ENCODE measurements around the gene STK11.

STK11 gene

DNA sequence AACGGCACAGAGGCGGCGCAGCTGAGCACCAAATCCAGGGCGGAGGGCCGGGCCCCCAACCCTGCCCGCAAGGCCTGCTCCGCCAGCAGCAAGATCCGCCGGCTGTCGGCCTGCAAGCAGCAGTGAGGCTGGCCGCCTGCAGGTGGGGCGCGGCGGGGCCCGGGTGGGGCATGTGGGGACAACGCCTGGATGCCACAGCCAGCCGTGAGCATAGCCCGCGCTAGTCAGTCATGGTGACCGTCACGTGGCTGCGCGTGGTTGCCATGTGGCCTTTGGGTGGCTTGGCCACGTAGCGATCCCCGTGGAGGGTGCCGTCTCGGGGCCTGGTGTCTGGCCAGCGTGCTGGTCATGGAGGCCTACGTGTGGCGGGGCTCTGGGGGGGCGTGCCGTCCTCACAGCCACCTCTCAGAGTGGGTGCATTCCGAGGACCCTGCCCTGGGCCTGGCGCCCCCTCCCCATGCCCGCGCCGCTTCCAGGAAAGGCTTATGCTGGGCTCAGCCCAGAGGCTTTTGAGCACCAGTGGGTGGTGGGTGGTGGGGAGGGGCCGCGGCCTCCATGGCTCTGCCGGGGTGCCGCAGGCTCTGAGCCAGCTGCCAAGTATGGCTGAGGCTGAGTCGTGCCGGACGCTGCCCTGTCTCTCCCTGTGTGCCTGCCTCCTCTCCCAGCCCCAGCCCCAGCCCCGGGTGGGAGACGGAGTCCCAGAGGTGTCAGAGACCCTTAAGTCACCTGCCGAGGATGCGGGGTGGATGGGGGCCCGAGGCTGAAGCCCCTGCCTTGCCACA, 21.1 kb downstream of the STK11 start:
- no peak for DNase-seq

DNA sequence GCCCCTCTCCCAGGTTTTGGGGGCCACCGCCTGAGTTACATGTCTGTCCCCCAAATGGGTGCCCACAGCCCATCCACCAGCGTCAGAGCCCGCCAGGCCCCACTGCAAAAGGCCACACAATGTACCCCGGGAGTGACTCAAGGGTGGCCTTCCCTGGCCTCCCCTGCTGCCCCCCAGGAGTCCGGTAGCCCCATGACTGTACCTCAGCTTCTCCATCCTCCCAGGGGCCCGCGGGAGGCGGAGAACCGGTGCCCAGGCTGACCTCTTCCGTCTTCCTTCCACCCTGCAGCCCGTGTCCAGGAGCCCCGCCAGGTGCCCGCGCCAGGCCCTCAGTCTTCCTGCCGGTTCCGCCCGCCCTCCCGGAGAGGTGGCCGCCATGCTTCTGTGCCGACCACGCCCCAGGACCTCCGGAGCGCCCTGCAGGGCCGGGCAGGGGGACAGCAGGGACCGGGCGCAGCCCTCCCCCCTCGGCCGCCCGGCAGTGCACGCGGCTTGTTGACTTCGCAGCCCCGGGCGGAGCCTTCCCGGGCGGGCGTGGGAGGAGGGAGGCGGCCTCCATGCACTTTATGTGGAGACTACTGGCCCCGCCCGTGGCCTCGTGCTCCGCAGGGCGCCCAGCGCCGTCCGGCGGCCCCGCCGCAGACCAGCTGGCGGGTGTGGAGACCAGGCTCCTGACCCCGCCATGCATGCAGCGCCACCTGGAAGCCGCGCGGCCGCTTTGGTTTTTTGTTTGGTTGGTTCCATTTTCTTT, 21.9 kb downstream of the STK11 start:
- DNase-seq: no peak

DNA sequence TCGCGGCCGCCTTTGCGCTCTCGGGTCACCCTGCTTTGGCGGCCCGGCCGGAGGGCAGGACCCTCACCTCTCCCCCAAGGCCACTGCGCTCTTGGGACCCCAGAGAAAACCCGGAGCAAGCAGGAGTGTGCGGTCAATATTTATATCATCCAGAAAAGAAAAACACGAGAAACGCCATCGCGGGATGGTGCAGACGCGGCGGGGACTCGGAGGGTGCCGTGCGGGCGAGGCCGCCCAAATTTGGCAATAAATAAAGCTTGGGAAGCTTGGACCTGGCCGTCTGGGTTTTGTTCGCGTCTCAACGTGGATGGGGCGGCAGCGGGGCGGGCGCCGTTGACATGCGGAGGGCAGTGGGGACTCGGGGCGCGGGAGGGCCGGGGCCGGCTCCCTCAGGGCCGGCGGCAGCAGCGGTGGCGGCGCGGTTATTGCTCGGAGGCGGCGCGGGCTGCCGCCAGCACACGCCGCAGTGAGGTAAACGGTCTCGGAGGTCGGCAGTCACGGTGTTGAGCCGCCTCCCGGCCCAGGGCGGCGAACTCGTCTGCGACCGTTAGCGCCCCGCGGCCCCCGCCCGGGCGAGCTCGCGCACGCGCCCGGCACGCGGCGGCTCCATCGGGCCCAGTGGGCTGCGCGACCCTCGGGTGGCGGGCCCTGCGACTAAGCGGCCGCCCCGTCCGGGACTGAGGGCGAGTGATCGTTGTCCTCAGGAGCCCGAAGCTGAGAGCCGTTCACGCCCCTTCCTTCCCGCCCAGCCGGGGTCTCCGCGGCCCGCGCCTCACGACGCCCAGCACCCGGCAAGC, 22.8 kb downstream of the STK11 start:
- DNase-seq: no peak

DNA sequence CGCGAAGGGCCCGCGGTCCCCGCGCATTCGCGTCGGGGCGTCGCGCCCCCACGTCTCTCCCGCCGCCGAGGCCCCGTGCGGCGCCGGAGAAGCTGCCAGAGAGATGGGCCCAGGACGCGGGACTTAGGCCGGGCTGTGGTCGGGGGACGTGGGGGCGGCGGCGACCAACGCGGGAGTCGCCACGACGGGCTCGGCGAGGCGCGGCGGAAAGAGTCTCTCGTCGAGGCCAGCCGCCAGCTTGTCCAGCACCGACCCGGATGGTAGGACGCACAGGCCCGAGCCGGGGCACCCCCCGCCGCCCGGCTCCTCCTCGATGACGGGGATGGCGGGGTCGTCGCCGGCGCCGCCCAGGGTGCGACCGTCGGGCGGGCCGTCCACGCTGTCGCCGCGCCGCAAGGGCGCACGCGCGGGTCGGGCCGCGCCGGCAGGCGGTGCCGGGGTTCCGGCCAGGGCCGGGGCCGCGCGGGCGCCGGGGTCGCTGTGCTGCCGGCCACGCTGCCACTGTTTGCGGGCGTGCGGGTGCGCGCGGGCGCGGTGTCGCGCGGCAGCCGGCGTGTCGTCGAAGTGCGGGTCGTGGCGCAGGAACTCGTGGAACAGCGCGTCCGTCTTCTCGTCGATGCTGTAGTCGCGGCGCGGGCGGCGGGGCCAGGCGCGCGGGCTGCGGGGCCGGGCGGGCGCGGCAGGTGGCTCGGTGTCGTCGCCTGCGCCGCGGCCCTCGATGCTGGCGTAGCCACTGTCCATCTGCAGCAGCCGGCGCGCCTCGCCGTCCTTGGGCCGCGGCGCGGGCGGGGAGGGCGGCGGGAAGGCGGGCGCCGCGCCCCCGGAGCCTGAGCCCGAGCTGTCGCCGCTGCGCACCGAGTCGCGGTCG, 23.7 kb downstream of the STK11 start:
- no peak for DNase-seq

DNA sequence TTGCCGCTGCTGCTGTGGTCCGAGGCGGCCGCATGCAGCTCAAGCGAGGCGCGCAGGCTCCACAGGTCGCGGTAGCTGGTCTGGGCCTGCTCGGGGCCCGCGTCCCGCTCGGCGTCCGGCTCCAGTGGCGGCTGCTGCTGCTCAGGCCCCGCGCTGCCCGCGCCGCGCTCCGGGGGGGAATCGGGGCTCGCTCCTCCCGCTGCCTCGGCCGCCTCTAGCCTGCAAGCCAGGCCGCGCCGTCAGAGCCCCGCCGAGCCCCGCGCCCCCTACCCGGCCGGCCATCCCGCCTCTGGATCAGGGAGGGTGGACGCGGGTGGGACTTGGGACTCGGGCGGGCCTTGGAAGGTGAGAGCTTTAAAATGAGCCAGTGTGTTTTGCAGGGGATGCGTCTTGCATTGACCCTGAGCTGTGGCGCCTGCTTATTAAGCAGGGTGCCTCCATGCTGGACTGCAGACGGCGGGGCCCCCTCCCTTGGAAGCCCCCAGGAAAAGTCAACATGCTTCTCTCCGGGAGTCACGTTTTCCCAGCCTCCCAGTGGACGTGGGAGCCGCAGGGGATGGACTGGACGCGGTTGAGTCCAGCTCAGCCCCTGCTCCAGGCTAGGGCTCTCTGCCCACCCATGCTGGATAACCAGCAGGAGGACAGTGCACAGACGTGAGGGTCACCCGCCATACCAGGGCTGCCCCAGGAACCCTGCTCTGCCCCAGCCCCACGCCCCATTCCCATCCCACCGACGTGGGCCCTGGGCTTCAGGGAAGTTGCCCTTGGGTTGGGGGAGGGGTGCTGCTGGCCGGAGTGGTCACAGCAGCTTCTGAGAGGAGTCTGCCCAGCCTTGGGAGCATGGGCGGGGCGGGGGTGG, 24.6 kb downstream of the STK11 start:
- DNase-seq: no peak

DNA sequence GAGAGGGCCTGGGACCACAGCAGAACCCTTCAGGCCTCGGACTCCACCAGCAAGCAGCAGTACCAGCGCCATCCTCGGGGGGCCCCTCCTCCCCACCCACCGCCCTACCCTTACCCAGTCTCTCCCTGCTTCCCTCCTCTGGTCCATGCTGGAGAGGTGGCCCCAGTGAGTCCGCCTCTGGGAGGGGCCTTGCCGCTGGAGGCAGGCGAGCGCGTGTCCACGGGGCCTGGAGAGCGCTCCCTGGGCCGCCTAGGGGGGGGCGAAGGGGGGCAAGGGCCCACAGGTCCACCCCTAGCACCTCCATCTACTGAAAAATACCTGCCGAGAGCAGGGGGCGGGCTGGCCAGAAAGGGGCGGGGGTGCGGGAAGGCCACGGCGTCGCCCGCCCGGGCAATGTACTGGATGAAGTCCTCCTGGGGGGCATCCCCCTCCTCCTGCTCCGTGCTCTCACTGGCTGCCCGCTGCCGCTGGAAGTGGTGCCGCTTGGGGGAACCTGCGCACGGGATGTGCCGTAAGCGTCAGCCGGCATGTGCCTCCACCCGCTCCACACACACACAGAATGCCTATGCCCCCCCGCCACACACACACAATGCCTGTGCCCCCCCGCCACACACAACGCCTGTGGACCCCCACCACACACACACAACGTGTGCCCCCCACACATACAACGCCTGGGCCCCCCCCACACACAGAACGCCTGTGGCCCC, 25.4 kb downstream of the STK11 start:
- DNase-seq: no peak

- no peak for DNase-seq
Measured at GRCh38 chr19:1231729-1232637, 26.4 kb downstream of the STK11 start.

- DNase-seq: no peak
Measured at GRCh38 chr19:1232652-1233072, 27.1 kb downstream of the STK11 start.

GRCh38 chr19:1233115-1233667, 27.6 kb downstream of the STK11 start:
- DNase-seq: no peak

GRCh38 chr19:1234051-1234954, 28.7 kb downstream of the STK11 start:
- DNase-seq: no peak

GRCh38 chr19:1234955-1235380, 29.4 kb downstream of the STK11 start:
- DNase-seq: no peak

DNA sequence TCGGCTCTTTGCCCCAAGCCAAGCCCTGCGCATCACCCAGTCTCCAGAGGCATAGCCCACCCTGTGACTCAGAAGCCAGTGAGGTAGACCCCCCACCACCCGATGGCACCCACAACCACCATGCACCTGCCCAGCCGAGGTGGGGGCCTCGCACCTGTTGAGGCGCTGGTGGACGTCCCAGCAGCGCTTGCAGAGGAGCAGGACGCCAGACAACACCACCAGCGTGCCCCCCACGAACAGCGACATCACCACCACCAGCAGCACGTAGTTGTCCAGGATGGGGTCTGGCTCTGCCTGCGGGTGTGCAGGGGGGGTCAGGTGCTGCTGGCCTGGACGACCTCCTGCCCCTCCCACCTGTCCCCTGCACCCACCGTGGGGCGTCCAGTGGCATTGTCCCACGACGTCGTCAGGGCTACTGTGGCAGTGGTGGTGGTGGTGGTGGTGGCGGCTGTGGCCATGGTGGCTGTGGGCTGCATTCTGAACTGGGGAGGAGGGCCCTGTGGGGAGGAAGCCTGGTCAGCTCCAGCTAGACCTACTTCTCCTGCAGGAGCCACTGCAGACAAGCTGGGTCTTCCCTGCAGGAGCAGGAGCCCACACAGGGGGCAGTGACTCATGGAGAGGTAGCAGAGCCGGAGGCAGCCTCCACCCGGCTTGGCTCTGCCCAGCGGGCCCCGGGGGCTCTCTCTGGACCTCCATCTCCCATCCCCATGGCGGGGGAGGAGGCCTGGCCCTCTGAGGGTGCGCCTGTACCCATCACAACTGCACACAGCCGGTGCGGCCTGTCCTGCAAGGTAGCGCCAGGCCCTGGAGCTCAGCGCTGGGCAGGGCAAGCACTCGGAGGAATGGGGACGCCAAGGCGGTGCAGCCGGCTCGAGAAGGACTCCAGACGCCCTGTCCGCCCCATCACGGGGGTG, 30.3 kb downstream of the STK11 start:
- DNase-seq: no peak

DNA sequence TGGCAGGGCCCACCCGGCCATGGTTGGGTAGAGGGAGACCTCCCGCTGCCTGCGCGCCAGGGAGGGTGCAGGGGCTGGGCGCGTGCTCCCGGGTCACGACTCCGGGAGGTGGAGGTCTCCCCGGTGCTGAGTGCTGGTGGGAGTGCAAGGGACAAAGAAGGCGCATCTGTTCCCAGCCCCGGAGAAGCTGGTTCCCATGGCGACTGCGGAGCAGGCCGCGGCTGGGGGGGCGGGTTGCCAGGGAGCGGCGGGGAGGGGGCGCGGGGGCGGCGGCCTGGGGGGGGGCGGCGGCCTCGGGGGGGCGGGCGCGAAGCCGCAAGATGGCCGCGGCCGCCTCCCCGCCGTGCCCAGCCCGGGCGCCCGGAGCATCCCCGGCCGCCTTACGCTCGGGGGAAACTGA, 31.0 kb downstream of the STK11 start:
- DNase-seq: no peak

- DNase-seq: no peak
Measured at GRCh38 chr19:1237027-1237659, 31.6 kb downstream of the STK11 start.

DNA sequence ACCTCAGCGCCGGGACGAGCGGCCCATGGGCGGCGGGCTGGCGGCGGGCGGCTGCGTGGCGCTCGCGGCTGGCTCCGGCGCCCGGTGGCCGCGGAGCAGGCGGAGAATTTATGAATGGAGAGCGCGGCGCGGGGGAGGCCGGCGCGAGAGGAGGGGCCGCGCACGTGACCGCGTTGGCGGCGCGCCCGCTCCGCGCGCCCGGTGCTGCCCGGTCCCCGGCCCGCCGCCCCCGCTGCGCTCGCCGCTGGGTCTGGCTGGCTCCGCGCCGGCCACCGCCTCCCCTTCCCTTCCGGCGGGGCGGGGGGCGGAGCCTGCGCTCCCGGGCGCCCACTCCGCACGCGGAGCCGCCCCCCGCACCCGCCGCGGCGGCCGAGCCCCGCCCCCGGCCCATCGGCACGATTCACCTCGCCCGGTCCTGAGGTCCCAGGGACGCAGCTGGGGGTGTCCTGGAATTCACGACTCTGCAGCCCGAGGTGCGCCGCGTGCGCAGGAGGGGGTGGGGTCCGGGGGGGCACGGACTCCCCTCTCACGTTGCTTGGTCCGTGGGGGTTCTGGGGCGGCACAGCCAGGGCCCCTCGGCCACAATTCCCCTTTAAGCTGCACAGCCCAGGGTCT, 32.3 kb downstream of the STK11 start, which contains the start of gene CBARP:
CBARP (minus strand) TSS at position 252 of the 615 bp plus-strand sequence. CDS start 1,905 bp downstream, outside the sequence.
- no peak for DNase-seq
